K562 (cell line): ENCODE results near the gene NEURL1B. TPM values are rescaled to one million over a fixed set of nuclear protein-coding genes. Genes with fewer than 3 reads are reported as not detected.

ENCODE experiments used
- ADNP ChIP-seq: fragments of 200-800 bp; sonication (Bioruptor generic); IDR thresholded peaks from 2 replicates; pipeline ENCODE4 v1.6.1; 2016; ENCODE audit warnings: missing genetic modification characterization, missing compliant biosample characterization
- BCOR ChIP-seq: fragments of 450-650 bp; IDR thresholded peaks from 2 replicates; pipeline ENCODE4 v1.6.1; 2016
- ELK3 ChIP-seq: fragments of 450-650 bp; formaldehyde crosslinking; IDR thresholded peaks from 2 replicates; pipeline ENCODE4 v1.4.0; 2020; ENCODE audit warnings: mild to moderate bottlenecking
- FOXK2 ChIP-seq, 2 experiments: fragments of 450-650 bp; IDR thresholded peaks in 1 of 2; conservative IDR thresholded peaks in 1 of 2; 2 replicates each; pipeline ENCODE4 v1.6.1; 2016; ENCODE audit warnings: low read depth in 2 of 2, mild to moderate bottlenecking in 1 of 2
- HDAC2 ChIP-seq: fragments of 450-650 bp; IDR thresholded peaks from 2 replicates; pipeline ENCODE4 v1.6.1; 2016; ENCODE audit warnings: mild to moderate bottlenecking
- JUND ChIP-seq, 2 experiments: IDR thresholded peaks; 2 replicates in 1 of 2; 3 replicates in 1 of 2; pipeline ENCODE4 v1.6.1; 2011; ENCODE audit warnings: borderline replicate concordance in 2 of 2, low read depth in 2 of 2, low read length in 2 of 2, improper control_type of control experiment in 1 of 2, missing biosample characterization in 1 of 2, missing genetic modification characterization in 1 of 2, missing genetic modification reagents in 1 of 2
- KDM1A ChIP-seq, 2 experiments: fragments of 450-650 bp; IDR thresholded peaks; 2 replicates each; pipeline ENCODE4 v1.6.1; 2016; ENCODE audit warnings: mild to moderate bottlenecking in 2 of 2
- KDM2B ChIP-seq: fragments of 250-450 bp; sonication (Bioruptor Pico); IDR thresholded peaks from 2 replicates; pipeline ENCODE4 v1.8.0; 2021; ENCODE audit warnings: mild to moderate bottlenecking, moderate library complexity
- KLF6 ChIP-seq: fragments of 250-450 bp; sonication (Bioruptor Pico); IDR thresholded peaks from 2 replicates; pipeline ENCODE4 v1.4.0; 2020; ENCODE audit warnings: mild to moderate bottlenecking, moderate library complexity, borderline replicate concordance
- RBM25 ChIP-seq: fragments of 200-400 bp; formaldehyde crosslinking; IDR thresholded peaks from 2 replicates; pipeline ENCODE4 v1.6.1; 2018; ENCODE audit warnings: low read length, low read depth, moderate library complexity; ENCODE audit not compliant: severe bottlenecking
- RCOR1 ChIP-seq, 2 experiments: IDR thresholded peaks; 2 replicates each; pipeline ENCODE4 v1.6.1; 2012; ENCODE audit warnings: low read depth in 2 of 2, low read length in 2 of 2, borderline replicate concordance in 1 of 2, improper control_type of control experiment in 1 of 2
- TBL1XR1 ChIP-seq, 2 experiments: IDR thresholded peaks; 2 replicates each; pipeline ENCODE4 v1.6.1; 2012; ENCODE audit warnings: improper control_type of control experiment in 2 of 2, low read length in 2 of 2, mild to moderate bottlenecking in 1 of 2
- TCFL5 ChIP-seq: fragments of 250-450 bp; sonication (Bioruptor Pico); conservative IDR thresholded peaks from 2 replicates; pipeline ENCODE4 v1.6.1; 2021; ENCODE audit warnings: mild to moderate bottlenecking, moderate library complexity, matching md5 sums
- ZC3H11A ChIP-seq: IDR thresholded peaks from 2 replicates; pipeline ENCODE4 v1.6.1; 2012; ENCODE audit warnings: low read depth, low read length, improper control_type of control experiment
- ZNF408 ChIP-seq: fragments of 250-450 bp; sonication (Bioruptor Pico); IDR thresholded peaks from 2 replicates; pipeline ENCODE4 v1.4.0; 2020; ENCODE audit warnings: low read depth, mild to moderate bottlenecking, moderate library complexity
- polyA plus RNA-seq, 8 experiments: library from polyadenylated mRNA; depleted of rRNA in 4 of 8; stranded (reverse) in 5 of 8; unstranded in 3 of 8; fragments of >200 nt; fragmentation: Nextera tagmentation in 2 of 8; fragmentation: Illumina TruSeq in 1 of 8; extraction: Ambion mirVana in 2 of 8; extraction: Trizol in 1 of 8; gene quantifications; 2 replicates each; pipeline versions ENCODE4 v1.2.1 to v1.2.3, GENCODE V29; 2011 to 2014; ENCODE audit warnings: inconsistent platforms in 1 of 8, missing spikeins in 1 of 8
- total RNA-seq, 7 experiments: library from RNA; depleted of rRNA in 6 of 7; stranded (reverse); fragments of >200 nt in 6 of 7; fragmentation: Illumina TruSeq in 2 of 7; extraction: Trizol in 2 of 7; gene quantifications; 2 replicates each; pipeline versions ENCODE4 v1.2.1 to v1.2.3, GENCODE V29; 2011 to 2021; ENCODE audit warnings: low replicate concordance in 1 of 7
- TF ChIP-seq, protein P1 (sequence below): IDR thresholded peaks from 2 replicates; pipeline ENCODE4 v1.6.1; 2011; ENCODE audit warnings: borderline replicate concordance, low read depth, mild to moderate bottlenecking, moderate library complexity, low read length; ENCODE audit not compliant: insufficient read depth, poor library complexity, severe bottlenecking
- TF ChIP-seq, protein P2 (sequence below): fragments of 250-450 bp; sonication (Bioruptor Pico); IDR thresholded peaks from 2 replicates; pipeline ENCODE4 v1.9.0; 2021; ENCODE audit warnings: mild to moderate bottlenecking
- TF ChIP-seq, protein P3 (sequence below), 2 experiments: fragments of 450-650 bp in 1 of 2; sonication (generic) in 1 of 2; formaldehyde crosslinking in 1 of 2; IDR thresholded peaks in 1 of 2; conservative IDR thresholded peaks in 1 of 2; 2 replicates each; pipeline versions ENCODE4 v1.6.1 to v1.8.1; 2016 to 2023; ENCODE audit warnings: mild to moderate bottlenecking in 2 of 2, moderate library complexity in 2 of 2, inconsistent platforms in 1 of 2, missing genetic modification reagents in 1 of 2
- TF ChIP-seq, protein P4 (sequence below): fragments of 450-650 bp; IDR thresholded peaks from 2 replicates; pipeline ENCODE4 v1.6.1; 2016

Gene NEURL1B
- total and polyA plus RNA-seq, 9 of the 15 experiments (the other 6 are each of a cell fraction or from before 2014, with no cell fraction given), result 0.04 TPM; not detected in 8

GRCh38 chr5:172730981-172731679 lies 90.1 kb downstream of the NEURL1B start (continued):
- TF ChIP-seq FOXK2 (conservative IDR thresholded peaks at IDR 0.05 in 1 of 2, IDR thresholded peaks at IDR 0.05 in 1 of 2; ENCODE audit: low read depth in 2 of 2), result peak in 1 of 2 experiments; percentile 37; a peak in 1 of 4 replicates
- no peak for TF ChIP-seq TCFL5 (CRISPR knock-in tag)
- no peak for TF ChIP-seq TBL1XR1 (IDR thresholded peaks at IDR 0.05; ENCODE audit: low read length in 2 of 2)
- TF ChIP-seq, protein P1, sequence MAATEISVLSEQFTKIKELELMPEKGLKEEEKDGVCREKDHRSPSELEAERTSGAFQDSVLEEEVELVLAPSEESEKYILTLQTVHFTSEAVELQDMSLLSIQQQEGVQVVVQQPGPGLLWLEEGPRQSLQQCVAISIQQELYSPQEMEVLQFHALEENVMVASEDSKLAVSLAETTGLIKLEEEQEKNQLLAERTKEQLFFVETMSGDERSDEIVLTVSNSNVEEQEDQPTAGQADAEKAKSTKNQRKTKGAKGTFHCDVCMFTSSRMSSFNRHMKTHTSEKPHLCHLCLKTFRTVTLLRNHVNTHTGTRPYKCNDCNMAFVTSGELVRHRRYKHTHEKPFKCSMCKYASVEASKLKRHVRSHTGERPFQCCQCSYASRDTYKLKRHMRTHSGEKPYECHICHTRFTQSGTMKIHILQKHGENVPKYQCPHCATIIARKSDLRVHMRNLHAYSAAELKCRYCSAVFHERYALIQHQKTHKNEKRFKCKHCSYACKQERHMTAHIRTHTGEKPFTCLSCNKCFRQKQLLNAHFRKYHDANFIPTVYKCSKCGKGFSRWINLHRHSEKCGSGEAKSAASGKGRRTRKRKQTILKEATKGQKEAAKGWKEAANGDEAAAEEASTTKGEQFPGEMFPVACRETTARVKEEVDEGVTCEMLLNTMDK, result no peak
- TF ChIP-seq RCOR1 (IDR thresholded peaks at IDR 0.05; ENCODE audit: borderline replicate concordance in 1 of 2, low read depth in 2 of 2, low read length in 2 of 2), result peak in 1 of 2 experiments; percentile 49; a peak in 1 of 4 replicates
- peak; percentile 76 for TF ChIP-seq JUND (IDR thresholded peaks at IDR 0.05; ENCODE audit: borderline replicate concordance, low read depth, low read length)
- peak; percentile 59; the same call in 1 of the 3 replicates for TF ChIP-seq JUND (tag; IDR thresholded peaks at IDR 0.05; ENCODE audit: borderline replicate concordance, low read depth, low read length)
- TF ChIP-seq KDM2B, result no peak
- peak; percentile 53 to 79; a peak in 3 of 4 replicates for TF ChIP-seq KDM1A (IDR thresholded peaks at IDR 0.05)
- no peak for TF ChIP-seq ZC3H11A
- peak; percentile 56; the same call in 1 of the 2 replicates for TF ChIP-seq HDAC2
- TF ChIP-seq, protein P2, sequence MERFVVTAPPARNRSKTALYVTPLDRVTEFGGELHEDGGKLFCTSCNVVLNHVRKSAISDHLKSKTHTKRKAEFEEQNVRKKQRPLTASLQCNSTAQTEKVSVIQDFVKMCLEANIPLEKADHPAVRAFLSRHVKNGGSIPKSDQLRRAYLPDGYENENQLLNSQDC (CRISPR knock-in tag), result no peak
- TF ChIP-seq ELK3 (CRISPR knock-in tag), result no peak
- TF ChIP-seq, protein P3, sequence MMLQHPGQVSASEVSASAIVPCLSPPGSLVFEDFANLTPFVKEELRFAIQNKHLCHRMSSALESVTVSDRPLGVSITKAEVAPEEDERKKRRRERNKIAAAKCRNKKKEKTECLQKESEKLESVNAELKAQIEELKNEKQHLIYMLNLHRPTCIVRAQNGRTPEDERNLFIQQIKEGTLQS (IDR thresholded peaks at IDR 0.05), result peak; percentile 84
- TF ChIP-seq, protein P3 (CRISPR knock-in tag; conservative IDR thresholded peaks at IDR 0.05), result 0 out of 2 replicates have a peak, but pooled peaks have one; percentile 57
- TF ChIP-seq ADNP (tag), result peak; percentile 79
- peak; percentile 70 for TF ChIP-seq RBM25
- TF ChIP-seq, protein P4, sequence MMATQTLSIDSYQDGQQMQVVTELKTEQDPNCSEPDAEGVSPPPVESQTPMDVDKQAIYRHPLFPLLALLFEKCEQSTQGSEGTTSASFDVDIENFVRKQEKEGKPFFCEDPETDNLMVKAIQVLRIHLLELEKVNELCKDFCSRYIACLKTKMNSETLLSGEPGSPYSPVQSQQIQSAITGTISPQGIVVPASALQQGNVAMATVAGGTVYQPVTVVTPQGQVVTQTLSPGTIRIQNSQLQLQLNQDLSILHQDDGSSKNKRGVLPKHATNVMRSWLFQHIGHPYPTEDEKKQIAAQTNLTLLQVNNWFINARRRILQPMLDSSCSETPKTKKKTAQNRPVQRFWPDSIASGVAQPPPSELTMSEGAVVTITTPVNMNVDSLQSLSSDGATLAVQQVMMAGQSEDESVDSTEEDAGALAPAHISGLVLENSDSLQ, result peak; percentile 48; the same call in 1 of the 2 replicates
- TF ChIP-seq KLF6 (CRISPR knock-in tag), result no peak
- TF ChIP-seq BCOR, result peak; percentile 94
- no peak for TF ChIP-seq ZNF408 (CRISPR knock-in tag)
